GM06990 (cell line): ENCODE data around the gene COL6A3.

ENCODE experiments used
- DNase-seq: peaks from one replicate; pipeline ENCODE4 v3.0.0-alpha.2; 2011; ENCODE audit not compliant: insufficient read length; ENCODE audit errors: extremely low read depth
- H3K27me3 ChIP-seq: replicated peaks from 2 replicates; pipeline ENCODE4 v1.6.0; 2011; ENCODE audit warnings: low read length; ENCODE audit not compliant: control insufficient read depth, insufficient read depth
- H3K36me3 ChIP-seq: 2 replicates; pipeline ENCODE4 v1.5.1; 2011; ENCODE audit warnings: low read length; ENCODE audit not compliant: control insufficient read depth, insufficient read depth
- H3K4me3 ChIP-seq: replicated peaks from 2 replicates; pipeline ENCODE4 v1.5.1; 2011; ENCODE audit warnings: low read depth, mild to moderate bottlenecking, control low read depth, low read length
- TF ChIP-seq, protein P1 (sequence below): IDR thresholded peaks from 2 replicates; pipeline ENCODE4 v1.5.1; 2011; ENCODE audit warnings: low read length, control low read depth, mild to moderate bottlenecking, inconsistent platforms; ENCODE audit not compliant: insufficient read depth, poor library complexity, severe bottlenecking

The COL6A3 gene

DNA sequence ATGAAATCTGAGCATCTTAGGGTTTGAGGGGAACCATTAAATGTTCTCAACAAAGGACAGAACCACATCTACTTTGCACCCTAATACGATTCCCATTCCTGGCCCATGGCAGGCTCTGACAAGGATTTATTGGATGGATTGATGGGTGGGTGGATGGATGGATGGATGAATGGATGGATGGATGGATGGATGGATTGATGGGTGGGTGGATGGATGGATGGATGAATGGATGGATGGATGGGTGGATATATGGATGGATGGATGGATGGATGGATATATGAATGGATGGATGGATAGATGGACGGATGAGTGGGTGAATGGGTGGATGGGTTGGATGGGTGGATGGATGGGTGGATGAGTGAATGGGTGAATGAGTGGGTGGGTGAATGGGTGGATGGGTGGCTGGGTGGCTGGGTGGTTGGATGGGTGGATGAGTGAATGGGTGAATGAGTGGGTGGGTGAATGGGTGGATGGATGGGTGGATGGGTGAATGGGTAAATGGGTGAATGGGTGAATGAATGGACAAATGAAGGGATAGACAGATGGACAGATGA is 43.5 kb upstream of the COL6A3 start:
- TF ChIP-seq, protein P1, sequence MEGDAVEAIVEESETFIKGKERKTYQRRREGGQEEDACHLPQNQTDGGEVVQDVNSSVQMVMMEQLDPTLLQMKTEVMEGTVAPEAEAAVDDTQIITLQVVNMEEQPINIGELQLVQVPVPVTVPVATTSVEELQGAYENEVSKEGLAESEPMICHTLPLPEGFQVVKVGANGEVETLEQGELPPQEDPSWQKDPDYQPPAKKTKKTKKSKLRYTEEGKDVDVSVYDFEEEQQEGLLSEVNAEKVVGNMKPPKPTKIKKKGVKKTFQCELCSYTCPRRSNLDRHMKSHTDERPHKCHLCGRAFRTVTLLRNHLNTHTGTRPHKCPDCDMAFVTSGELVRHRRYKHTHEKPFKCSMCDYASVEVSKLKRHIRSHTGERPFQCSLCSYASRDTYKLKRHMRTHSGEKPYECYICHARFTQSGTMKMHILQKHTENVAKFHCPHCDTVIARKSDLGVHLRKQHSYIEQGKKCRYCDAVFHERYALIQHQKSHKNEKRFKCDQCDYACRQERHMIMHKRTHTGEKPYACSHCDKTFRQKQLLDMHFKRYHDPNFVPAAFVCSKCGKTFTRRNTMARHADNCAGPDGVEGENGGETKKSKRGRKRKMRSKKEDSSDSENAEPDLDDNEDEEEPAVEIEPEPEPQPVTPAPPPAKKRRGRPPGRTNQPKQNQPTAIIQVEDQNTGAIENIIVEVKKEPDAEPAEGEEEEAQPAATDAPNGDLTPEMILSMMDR: no peak
- Histone ChIP-seq H3K36me3 (no peaks in the 10 kb centered on the region), H3K27me3 (no peaks in the 10 kb centered on the region), H3K4me3 (no peak overlapping the region)
- no peak for DNase-seq

DNA sequence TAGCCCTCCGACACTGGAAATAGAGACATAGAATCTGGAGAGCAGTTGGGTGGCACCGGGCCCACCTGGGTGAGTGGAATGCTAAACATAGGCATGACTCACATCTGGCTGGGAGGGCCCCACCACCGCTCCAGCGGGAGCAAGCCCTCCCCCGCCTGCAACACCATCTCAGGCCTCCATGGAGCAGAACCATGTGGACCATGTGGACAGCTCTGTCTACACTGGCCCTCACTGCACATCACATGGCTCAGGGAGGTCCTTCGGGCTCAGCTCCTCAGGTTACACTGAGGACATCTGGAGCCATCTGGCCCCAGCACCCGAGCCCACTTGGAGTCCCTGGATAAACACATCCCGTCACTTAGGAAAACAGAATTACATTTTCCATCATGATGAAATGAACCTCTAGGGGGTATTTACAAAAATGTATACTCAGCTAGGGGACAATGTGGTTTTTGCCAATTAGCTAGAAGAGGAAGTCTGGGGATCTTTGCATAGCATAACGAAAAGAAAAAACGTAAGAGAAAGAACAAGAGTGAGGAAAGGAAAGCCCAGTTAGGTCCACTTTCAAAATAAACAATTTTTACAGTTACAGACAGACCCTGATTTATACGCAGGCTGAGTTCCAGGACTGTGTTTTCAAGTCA is 42.4 kb upstream of the COL6A3 start:
- no peaks in the 10 kb centered on the region for H3K36me3 ChIP-seq
- no peak overlapping the region for H3K4me3 ChIP-seq
- no peak for DNase-seq
- no peaks in the 10 kb centered on the region for H3K27me3 ChIP-seq
- TF ChIP-seq, protein P1: no peak

DNA sequence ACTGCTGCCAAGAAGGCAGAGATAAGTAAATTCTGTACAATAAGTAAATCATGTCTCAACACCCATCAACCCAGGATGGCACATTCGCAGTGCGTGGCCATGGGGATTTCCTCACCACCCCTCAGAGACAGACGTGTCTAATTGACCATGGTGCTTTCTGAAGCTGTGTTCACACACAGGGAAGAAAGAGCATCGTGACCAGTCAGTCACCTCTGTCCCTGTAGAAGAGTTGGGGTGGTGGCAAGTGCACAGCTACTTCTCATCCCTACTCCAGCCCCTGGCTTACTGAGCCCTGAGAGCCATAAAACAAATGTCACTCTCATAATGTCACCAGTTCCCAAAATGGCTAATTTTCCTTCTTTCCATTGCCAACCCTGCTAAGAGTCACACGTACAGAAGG is 41.8 kb upstream of the COL6A3 start:
- no peak for DNase-seq
- Histone ChIP-seq H3K36me3 (no peaks in the 10 kb centered on the region), H3K4me3 (no peak overlapping the region), H3K27me3 (no peaks in the 10 kb centered on the region)
- TF ChIP-seq, protein P1: no peak

DNA sequence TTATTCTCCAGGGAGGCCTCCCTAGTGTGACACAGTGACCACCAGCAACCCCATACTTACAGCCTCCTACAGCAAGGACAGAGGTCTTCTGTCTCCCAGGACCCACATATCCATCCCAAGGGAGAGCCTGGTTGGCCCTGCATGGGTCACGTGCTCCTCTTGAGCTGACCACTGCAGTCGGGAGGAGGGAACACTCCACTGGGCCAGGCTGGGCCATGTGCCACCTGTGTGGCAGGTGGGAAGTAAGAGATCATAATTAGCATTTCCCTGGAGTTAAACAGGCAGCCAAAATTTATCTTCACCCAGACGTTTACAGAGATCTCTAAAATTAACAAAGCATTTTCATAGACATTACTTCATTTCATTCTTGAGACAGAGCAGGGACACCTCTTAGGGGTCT is 39.7 kb upstream of the COL6A3 start:
- Histone ChIP-seq H3K27me3 (no peaks in the 10 kb centered on the region), H3K4me3 (no peak overlapping the region), H3K36me3 (no peaks in the 10 kb centered on the region)
- TF ChIP-seq, protein P1: no peak
- DNase-seq: no peak

DNA sequence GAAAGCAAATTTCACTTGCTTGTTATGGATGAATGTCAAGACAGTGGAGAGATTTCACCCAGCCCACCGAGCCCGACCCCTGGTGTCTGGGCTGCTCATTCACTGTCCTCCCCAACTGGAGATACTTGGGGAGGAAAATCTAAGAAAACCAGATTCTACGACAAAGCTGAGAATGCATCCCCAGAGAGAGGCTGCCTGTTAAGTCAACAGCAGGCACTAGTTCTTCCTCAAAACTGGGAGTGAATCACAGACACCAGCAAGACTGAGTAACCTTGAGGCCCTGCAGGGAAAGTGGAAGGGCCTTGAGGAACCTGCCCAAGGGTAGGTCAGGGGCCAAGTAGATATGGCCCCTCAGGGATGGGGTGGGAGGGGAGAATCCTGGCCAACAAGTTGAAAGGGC is 38.9 kb upstream of the COL6A3 start:
- DNase-seq: no peak
- H3K36me3 ChIP-seq: no peaks in the 10 kb centered on the region
- no peaks in the 10 kb centered on the region; the same call in 1 of the 2 replicates for H3K27me3 ChIP-seq

More for the DNA sequence above, 38.9 kb upstream of the COL6A3 start:
- no peak overlapping the region for H3K4me3 ChIP-seq
- TF ChIP-seq, protein P1: no peak
